Measurements from ENCODE around the gene DOLPP1.

DOLPP1 gene

DNA sequence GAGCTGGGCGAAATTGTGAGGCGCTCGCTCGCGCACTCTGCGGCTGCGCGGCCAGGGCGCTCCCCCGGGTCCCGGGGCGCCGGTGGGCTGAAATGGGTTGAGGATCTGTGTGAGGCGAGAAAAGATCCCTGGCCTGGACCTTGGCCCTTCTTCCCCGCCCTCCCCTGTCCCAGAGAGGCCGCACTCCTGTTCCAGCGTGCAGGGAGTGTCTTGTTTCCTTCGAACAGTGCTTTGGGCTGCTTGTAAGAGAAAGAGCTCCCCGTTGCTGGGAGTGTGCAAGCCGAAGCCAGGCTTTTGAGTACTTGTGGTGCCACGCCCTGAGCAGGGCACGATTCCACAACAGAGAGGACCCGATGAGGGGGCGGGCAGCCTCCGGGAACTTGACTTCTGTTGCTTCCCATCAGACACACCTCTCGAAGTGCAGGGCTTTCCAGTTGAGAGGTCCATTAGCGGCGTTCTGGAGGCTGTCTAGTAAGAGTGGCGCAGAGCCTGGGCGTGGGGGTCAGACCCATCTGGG is 535 bp downstream of the DOLPP1 start:
- peak overlapping the region; percentile 83 for H3K4me3 ChIP-seq (ENCODE audit: low read depth, low read length)
- TF ChIP-seq, protein P1, sequence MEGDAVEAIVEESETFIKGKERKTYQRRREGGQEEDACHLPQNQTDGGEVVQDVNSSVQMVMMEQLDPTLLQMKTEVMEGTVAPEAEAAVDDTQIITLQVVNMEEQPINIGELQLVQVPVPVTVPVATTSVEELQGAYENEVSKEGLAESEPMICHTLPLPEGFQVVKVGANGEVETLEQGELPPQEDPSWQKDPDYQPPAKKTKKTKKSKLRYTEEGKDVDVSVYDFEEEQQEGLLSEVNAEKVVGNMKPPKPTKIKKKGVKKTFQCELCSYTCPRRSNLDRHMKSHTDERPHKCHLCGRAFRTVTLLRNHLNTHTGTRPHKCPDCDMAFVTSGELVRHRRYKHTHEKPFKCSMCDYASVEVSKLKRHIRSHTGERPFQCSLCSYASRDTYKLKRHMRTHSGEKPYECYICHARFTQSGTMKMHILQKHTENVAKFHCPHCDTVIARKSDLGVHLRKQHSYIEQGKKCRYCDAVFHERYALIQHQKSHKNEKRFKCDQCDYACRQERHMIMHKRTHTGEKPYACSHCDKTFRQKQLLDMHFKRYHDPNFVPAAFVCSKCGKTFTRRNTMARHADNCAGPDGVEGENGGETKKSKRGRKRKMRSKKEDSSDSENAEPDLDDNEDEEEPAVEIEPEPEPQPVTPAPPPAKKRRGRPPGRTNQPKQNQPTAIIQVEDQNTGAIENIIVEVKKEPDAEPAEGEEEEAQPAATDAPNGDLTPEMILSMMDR (IDR thresholded peaks at IDR 0.05; ENCODE audit: low read depth, low read length), result no peak

DNA sequence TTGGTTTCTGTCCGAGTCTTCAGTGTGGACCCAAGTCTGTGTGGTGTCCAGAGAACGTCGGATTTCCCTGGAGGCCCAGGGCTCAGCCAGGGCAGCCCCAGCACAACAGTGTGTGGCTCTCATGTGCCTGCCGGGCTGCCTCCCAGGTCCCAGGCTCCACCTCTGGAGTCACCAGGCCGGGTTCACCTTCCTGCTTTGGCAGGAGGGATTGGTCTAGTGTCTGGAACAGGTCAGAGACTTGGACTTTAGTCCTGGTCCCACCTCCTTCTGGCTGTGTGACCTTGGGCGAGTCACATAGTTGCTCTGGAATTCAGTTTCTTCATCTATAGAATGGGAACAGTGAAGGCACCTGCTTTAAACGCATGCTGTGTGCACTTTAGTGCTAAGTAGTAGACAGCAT is 3.2 kb downstream of the DOLPP1 start:
- TF ChIP-seq, protein P1 (IDR thresholded peaks at IDR 0.05; ENCODE audit: low read depth, low read length), result no peak
- H3K4me3 ChIP-seq (ENCODE audit: low read depth, low read length), result no peak overlapping the region

DNA sequence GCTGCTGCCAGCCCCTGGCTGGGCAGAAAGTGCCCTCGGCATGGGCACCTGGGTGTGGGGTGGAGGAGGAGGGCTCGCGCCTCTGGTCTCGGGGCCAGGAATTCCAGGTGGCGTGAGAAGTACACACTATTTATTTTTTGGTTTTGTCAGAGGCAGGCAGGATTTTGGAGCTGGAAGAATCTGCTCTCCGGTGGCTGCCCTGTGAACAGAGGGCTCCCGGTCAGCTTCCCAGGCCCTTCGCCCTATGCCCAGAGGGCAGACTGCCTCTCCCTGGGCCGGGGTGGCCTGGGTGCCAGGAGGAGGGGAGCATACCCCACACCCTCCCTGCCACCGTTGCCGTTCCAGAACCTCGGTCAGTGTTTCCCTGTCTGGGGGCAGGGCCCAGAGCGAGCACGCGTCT is 8.3 kb downstream of the DOLPP1 start:
- TF ChIP-seq, protein P1 (IDR thresholded peaks at IDR 0.05; ENCODE audit: low read depth, low read length), result no peak
- no peak overlapping the region for H3K4me3 ChIP-seq (ENCODE audit: low read depth, low read length)

DNA sequence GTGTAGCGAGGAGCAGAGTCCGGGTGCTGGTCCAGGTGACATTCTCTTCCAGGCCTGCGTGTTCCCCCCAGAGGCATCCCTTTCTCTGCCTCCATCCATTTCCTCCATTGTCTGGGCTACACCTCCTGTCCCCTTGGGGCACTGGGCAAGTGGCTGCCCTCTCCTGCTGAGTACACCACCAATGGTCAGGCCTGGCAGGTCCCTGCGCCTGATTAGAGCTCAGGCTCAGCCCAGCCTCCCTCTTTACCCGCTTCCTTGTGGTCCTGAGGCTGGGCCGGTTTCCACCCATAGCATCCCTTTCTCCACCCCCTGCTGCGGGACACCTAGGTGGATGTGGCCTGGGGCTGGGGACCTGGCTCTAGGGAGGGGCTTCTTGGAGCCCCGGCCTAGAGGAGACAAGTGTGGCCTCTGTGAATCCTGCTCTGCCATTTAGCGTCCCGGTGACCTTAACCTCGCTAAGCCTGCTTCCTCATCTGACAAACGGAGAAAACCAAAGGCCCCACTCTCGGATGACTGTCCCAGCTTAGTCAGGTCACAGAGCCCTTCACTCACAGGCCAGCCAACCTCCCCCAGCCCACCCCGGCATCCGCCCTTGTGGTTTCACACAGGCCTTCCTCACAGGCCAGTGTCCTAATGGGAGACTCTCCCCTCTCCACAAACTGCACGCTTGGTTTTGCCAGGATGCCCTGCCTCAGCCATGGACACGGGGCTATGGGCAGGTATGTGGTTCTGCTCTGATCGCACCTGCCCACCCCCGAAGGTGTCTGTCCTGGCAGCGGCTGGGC is 12.9 kb downstream of the DOLPP1 start:
- H3K4me3 ChIP-seq (ENCODE audit: low read depth, low read length), result no peak overlapping the region
- TF ChIP-seq, protein P1 (IDR thresholded peaks at IDR 0.05; ENCODE audit: low read depth, low read length), result no peak

DNA sequence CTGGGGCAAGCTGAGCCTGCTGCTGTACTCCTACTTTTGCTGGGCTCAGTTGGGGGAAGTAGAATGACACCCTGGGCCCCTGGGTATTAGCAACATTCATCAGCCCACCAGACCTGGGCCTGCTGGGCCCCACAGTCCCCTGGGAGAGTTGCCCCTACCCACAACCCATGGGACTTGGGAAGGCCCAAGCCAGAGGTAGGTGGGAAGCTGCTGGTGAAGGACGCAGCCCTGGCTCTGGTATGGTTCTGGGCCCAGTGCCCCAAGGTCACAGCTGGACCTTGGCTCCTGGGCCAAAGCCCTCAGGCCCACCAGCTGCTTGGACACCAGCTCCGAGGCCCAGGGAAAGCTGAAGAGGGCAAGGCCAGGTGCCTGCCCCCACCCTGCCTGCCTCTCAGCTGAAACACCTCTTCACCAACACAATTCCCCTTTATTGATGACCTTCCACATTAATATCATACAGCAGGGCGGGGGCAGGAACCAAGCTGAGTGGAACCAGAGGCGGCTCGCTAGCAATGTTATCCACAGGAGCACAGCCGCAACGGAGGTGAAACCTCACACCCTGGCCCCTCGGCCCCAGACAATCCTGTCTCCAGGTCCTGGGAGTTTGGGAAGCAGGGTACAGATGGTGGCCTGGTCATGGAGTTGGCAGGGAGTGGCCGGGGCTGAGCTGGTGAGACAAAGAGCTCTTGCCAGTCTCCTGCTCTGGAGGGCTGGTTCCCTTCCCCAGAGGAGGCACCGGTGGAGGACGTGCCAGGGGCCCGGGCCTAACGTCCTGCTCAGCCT is 13.7 kb downstream of the DOLPP1 start:
- no peak overlapping the region for H3K4me3 ChIP-seq (ENCODE audit: low read depth, low read length)
- TF ChIP-seq, protein P1 (IDR thresholded peaks at IDR 0.05; ENCODE audit: low read depth, low read length), result no peak

DNA sequence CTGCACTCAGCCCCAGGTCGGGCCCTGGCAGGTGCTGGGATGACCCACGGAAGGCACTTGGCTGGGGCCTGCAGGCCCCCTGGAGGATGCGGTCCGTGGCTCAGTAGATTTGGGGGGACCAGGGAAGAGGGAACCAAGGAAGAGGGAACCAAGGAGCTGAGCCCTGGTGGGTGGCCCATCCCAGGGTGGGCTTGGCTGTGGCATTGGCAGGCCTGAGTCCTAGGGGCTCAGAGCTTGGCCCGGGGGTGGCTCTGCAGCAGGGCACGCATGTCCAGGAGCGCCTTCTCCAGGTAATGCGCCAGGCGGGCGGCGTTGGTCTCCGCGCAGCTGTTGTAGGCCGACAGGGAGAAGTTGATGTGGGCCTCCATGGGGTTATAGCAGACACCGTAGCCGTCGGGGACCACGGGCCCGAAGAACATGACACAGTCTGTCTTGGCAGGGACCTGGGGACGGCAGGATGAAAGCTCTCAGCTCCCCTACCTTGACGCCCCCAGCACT is 14.3 kb downstream of the DOLPP1 start:
- TF ChIP-seq, protein P1 (IDR thresholded peaks at IDR 0.05; ENCODE audit: low read depth, low read length), result no peak
- H3K4me3 ChIP-seq (ENCODE audit: low read depth, low read length), result no peak overlapping the region

DNA sequence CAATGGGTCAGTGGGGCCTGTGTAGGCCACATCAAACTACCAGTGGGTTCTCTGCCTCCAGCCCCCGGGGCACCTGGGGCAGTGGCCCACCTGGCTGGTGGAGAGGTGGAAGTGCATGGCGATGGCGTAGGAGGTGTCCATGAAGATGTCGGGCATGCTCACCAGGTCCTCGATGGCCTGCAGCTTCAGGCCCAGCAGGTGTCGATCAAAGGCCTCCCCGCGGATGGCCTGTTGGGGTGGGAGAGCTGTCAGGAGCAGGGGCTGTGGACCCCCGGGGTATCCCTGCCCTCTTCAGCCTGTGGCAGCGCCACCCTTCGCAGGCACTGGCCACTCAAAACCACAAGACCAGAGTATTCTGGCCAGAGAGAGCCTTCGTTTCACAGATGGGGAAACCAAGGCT is 15.0 kb downstream of the DOLPP1 start:
- no peak overlapping the region for H3K4me3 ChIP-seq (ENCODE audit: low read depth, low read length)
- TF ChIP-seq, protein P1 (IDR thresholded peaks at IDR 0.05; ENCODE audit: low read depth, low read length), result no peak

All from WI38 (cell line).